Endodermal cell (in vitro differentiated cells): ENCODE results near the gene CLIC4. TPM values are rescaled to one million over a fixed set of nuclear protein-coding genes. Genes with fewer than 3 reads are reported as not detected.

Source experiments
- DNase-seq: peaks from one replicate; pipeline ENCODE4 v3.0.0-alpha.2; 2017
- H3K27ac ChIP-seq: 2 replicates; pipeline ENCODE4 v1.5.1; 2013; ENCODE audit warnings: mild to moderate bottlenecking, low read depth, low read length, moderate library complexity
- H3K27me3 ChIP-seq: 2 replicates; pipeline ENCODE4 v1.6.1; 2013; ENCODE audit warnings: mild to moderate bottlenecking, low read length, moderate library complexity; ENCODE audit not compliant: insufficient read depth, control insufficient read depth, poor library complexity, severe bottlenecking
- H3K36me3 ChIP-seq: 2 replicates; pipeline ENCODE4 v1.7.0; 2013; ENCODE audit warnings: mild to moderate bottlenecking, low read length, moderate library complexity; ENCODE audit not compliant: control insufficient read depth, insufficient read depth
- H3K4me1 ChIP-seq: one replicate; pipeline ENCODE4 v1.7.0; 2013; ENCODE audit warnings: low read length; ENCODE audit not compliant: control insufficient read depth, insufficient read depth
- H3K4me3 ChIP-seq: 2 replicates; pipeline ENCODE4 v1.5.1; 2013; ENCODE audit warnings: mild to moderate bottlenecking, low read length, moderate library complexity
- H3K9ac ChIP-seq: 2 replicates; pipeline ENCODE4 v1.6.1; 2013; ENCODE audit warnings: mild to moderate bottlenecking, low read length, moderate library complexity; ENCODE audit not compliant: poor library complexity, severe bottlenecking; ENCODE audit errors: extremely low read depth
- H3K9me3 ChIP-seq: 2 replicates; pipeline ENCODE4 v1.6.1; 2013; ENCODE audit warnings: mild to moderate bottlenecking, low read length, moderate library complexity; ENCODE audit not compliant: control insufficient read depth
- H3K27ac Mint-ChIP-seq: 2 replicates; pipeline ENCODE4 v1.8.0; 2020; ENCODE audit warnings: mixed read lengths
- H3K27me3 Mint-ChIP-seq: 2 replicates; pipeline ENCODE4 v1.8.0; 2021; ENCODE audit warnings: mild to moderate bottlenecking, mixed read lengths; ENCODE audit not compliant: insufficient read depth
- H3K36me3 Mint-ChIP-seq: 2 replicates; pipeline ENCODE4 v1.8.0; 2020; ENCODE audit warnings: low read depth, mixed read lengths
- H3K4me1 Mint-ChIP-seq: 2 replicates; pipeline ENCODE4 v1.8.0; 2020; ENCODE audit warnings: mixed read lengths
- H3K4me3 Mint-ChIP-seq: 2 replicates; pipeline ENCODE4 v1.8.0; 2020; ENCODE audit warnings: mild to moderate bottlenecking, moderate library complexity, mixed read lengths
- H3K9me3 Mint-ChIP-seq: 2 replicates; pipeline ENCODE4 v1.8.0; 2020; ENCODE audit warnings: mild to moderate bottlenecking, mixed read lengths
- CTCF ChIP-seq: fragments of 200-600 bp; sonication (generic); conservative IDR thresholded peaks from 2 replicates; pipeline ENCODE4 v1.5.0; 2021; ENCODE audit warnings: antibody characterized with exemption, mild to moderate bottlenecking
- WGBS, 2 experiments: methylation state at CpG; one replicate each; pipeline versions ENCODE4 v1.1.5 to v1.1.7; 2013; ENCODE audit warnings: missing lambda C conversion rate in 2 of 2, mixed read lengths in 1 of 2; ENCODE audit not compliant: insufficient coverage in 1 of 2, insufficient read length in 1 of 2; 5-methylcytosine and 5-hydroxymethylcytosine counted together
- total RNA-seq, 2 donors: library from RNA; stranded (reverse); fragmentation: NEBNext Ultra II Directional in 1 of 2; extraction: Animal tissue kit (Norgen Biotek cat#: 25700) in 1 of 2; gene quantifications; 2 replicates in 1 of 2; 3 replicates in 1 of 2; pipeline ENCODE4 v1.2.1, GENCODE V29; 2021

CLIC4 gene
- total RNA-seq, 2 donors from 2014 or later: 119 to 146 TPM

- WGBS, 2 experiments: 94 to 95% methylated on average over 5 to 7 of the region's 8 CpGs
- Histone ChIP-seq H3K27ac (no peak overlapping the region), H3K36me3 (peaks cover 19% of the 10 kb centered on the region), H3K9ac (no peak overlapping the region), H3K9me3 (no peaks in the 10 kb centered on the region), H3K4me1 (no peaks in the 10 kb centered on the region), H3K27me3 (no peaks in the 10 kb centered on the region), H3K4me3 (no peak overlapping the region)
- H3K9me3 Mint-ChIP-seq: no peaks in the 10 kb centered on the region
- no peak for DNase-seq
- peaks cover 26% of the 10 kb centered on the region for H3K4me1 Mint-ChIP-seq
- no peak overlapping the region for H3K27ac Mint-ChIP-seq
- TF ChIP-seq CTCF: no peak
- no peaks in the 10 kb centered on the region for H3K27me3 Mint-ChIP-seq
- no peak overlapping the region for H3K4me3 Mint-ChIP-seq
- peaks cover 15% of the 10 kb centered on the region for H3K36me3 Mint-ChIP-seq
Measured at GRCh38 chr1:24749886-24750285, 4.6 kb downstream of the CLIC4 start.

- no peak overlapping the region for H3K27ac ChIP-seq
- 89 to 97% methylated on average over 1 of the region's 1 CpG for WGBS, 2 experiments
Measured at GRCh38 chr1:24751833-24752232, 6.6 kb downstream of the CLIC4 start.

GRCh38 chr1:24752305-24752704, 7.1 kb downstream of the CLIC4 start:
- H3K4me3 Mint-ChIP-seq: no peak overlapping the region
- H3K27me3 Mint-ChIP-seq: no peaks in the 10 kb centered on the region
- no peak for TF ChIP-seq CTCF
- H3K4me1 Mint-ChIP-seq: peaks cover 26% of the 10 kb centered on the region
- H3K9me3 ChIP-seq: no peaks in the 10 kb centered on the region
- H3K36me3 ChIP-seq: peaks cover 19% of the 10 kb centered on the region
- no peaks in the 10 kb centered on the region for H3K27me3 ChIP-seq
- H3K9me3 Mint-ChIP-seq: no peaks in the 10 kb centered on the region
- DNase-seq: no peak
- H3K4me1 ChIP-seq: no peaks in the 10 kb centered on the region
- 93 to 98% methylated on average over 3 of the region's 3 CpGs for WGBS, 2 experiments
- H3K27ac Mint-ChIP-seq: no peak overlapping the region
- peaks cover 21% of the 10 kb centered on the region for H3K36me3 Mint-ChIP-seq
- H3K9ac ChIP-seq: no peak overlapping the region
- H3K27ac ChIP-seq: no peak overlapping the region
- H3K4me3 ChIP-seq: no peak overlapping the region

More at GRCh38 chr1:24751833-24752232, 6.6 kb downstream of the CLIC4 start:
- Histone ChIP-seq H3K4me1 (no peaks in the 10 kb centered on the region), H3K9me3 (no peaks in the 10 kb centered on the region), H3K4me3 (no peak overlapping the region), H3K9ac (no peak overlapping the region), H3K36me3 (peaks cover 19% of the 10 kb centered on the region), H3K27me3 (no peaks in the 10 kb centered on the region)
- no peak overlapping the region for H3K27ac Mint-ChIP-seq
- no peaks in the 10 kb centered on the region for H3K9me3 Mint-ChIP-seq
- peaks cover 26% of the 10 kb centered on the region for H3K4me1 Mint-ChIP-seq
- DNase-seq: no peak
- no peak for TF ChIP-seq CTCF
- peaks cover 20% of the 10 kb centered on the region for H3K36me3 Mint-ChIP-seq
- no peak overlapping the region for H3K4me3 Mint-ChIP-seq
- no peaks in the 10 kb centered on the region for H3K27me3 Mint-ChIP-seq
